ENCODE data around the gene OR4D11.
"Not testable (repeated sequence)": the region's sequence is repeated elsewhere in the genome, so short reads cannot be mapped to it uniquely, and the experiment has no call there.

Gene OR4D11

DNA sequence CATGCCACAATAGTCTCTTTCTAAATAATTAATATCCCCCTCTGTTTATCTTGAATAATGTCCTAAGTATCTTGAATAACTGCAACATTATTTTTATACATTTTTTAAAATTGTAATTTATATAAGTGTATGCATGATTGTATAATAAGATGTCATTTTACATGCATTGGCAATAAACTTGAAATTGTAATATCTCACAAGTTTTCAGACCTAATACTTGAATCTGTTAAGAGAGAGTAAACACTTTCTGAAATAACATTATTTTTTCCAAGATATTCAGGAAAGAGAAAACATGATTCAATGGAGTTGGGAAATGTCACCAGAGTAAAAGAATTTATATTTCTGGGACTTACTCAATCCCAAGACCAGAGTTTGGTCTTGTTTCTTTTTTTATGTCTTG lies at the start of gene OR4D11:
TSS of gene OR4D11 (plus strand) at position 301 of the 400 bp plus-strand sequence. CDS start at position 301, 0 bp downstream.
- DNase-seq (ENCODE audit: low spot score) = no peak

GRCh38 chr11:59456661-59457060 lies 46.7 kb upstream of the OR4D11 start, which contains the start of gene OR4D6:
TSS of gene OR4D6 (plus strand) at chr11:59456961. CDS start at chr11:59456961, 0 bp downstream.
- no peak for DNase-seq (ENCODE audit: low spot score)

DNA sequence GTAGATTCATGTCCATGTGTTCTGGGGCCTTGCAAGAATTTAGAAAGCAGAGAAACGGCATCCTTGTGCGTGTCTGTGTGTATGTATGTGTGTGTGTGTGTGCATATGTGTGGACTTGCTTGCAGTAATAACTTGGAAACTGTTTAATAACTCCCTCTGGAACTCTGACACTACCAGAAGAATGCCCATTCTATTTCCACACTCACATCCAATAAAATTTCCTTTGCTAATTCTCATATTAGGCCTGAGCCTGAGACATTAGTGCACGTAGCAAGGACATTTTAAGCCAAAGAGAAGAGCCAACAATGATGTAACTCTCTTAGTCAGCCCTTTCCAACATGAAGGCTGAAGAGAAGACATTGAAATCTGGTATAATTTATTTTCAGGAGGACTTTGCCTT lies 43.5 kb upstream of the OR4D11 start:
- no peak for DNase-seq (ENCODE audit: low spot score)

- DNase-seq (ENCODE audit: low spot score) = peak; percentile 51
Measured at GRCh38 chr11:59463190-59463641, 40.2 kb upstream of the OR4D11 start.

DNA sequence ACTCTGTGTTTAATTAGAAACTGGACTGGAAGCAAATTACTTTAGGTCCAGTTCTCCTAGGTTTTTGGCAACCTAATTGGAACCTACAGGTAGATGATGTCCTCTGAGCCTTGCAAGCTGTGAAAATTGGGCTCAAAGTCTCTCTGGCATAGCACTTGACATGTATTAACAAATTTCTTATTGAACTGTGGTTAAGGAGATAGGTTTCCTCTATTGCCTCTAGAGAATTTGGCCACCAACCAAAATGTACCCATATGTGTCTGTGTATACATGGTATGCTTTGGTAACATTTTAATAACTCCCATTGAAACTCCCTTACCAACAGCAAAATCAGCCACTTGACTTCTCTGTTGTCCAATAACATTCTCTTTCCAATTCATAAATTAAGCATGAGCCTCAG lies 30.4 kb upstream of the OR4D11 start, which contains the start of gene OR4D10:
TSS of gene OR4D10 (plus strand) at position 301 of the 400 bp plus-strand sequence. CDS start 4,115 bp downstream, outside the sequence.
- no peak for DNase-seq (ENCODE audit: low spot score)

- no peak for DNase-seq (ENCODE audit: low spot score)
Measured at GRCh38 chr11:59475176-59475575, 28.2 kb upstream of the OR4D11 start.

DNA sequence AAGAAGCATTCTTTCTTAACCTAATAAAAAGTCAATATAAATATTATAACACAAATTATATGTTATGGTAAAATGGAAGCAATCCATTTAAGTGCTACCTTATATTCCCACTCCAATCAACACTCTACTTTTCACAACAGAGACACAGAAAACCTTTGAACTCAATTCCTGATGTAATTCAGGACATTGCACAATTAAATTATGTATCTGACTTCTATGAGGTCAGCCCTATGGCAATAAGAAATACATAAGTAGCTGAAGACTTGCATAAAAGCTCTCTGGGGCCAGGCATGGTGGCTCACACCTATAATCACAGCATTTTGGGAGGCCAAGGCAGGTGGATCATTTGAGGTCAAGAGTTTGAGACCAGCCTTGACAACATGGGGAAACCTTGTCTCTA lies 23.5 kb upstream of the OR4D11 start:
- DNase-seq (ENCODE audit: low spot score) = no peak

DNA sequence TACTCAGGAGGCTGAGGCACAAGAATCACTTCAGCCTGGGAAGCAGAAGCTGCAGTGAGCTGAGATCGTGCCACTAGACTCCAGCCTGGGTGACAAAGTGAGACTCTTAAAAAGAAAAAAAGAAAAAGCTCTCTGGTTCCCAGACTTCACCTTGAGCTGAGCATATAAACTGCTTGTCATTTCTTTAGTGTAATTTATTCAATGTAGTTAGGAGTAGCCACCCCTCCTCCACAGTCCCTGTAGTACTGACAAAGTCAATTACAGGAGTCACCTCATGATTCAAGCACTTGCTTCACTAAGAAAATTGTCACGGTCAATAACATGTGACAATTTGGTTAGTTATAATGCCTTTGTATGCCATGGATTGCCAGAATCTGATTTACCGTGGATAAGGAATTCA lies 23.0 kb upstream of the OR4D11 start:
- no peak for DNase-seq (ENCODE audit: low spot score)

GRCh38 chr11:59501931-59502330 lies 1.4 kb upstream of the OR4D11 start:
- DNase-seq (ENCODE audit: low spot score) = no peak

DNA sequence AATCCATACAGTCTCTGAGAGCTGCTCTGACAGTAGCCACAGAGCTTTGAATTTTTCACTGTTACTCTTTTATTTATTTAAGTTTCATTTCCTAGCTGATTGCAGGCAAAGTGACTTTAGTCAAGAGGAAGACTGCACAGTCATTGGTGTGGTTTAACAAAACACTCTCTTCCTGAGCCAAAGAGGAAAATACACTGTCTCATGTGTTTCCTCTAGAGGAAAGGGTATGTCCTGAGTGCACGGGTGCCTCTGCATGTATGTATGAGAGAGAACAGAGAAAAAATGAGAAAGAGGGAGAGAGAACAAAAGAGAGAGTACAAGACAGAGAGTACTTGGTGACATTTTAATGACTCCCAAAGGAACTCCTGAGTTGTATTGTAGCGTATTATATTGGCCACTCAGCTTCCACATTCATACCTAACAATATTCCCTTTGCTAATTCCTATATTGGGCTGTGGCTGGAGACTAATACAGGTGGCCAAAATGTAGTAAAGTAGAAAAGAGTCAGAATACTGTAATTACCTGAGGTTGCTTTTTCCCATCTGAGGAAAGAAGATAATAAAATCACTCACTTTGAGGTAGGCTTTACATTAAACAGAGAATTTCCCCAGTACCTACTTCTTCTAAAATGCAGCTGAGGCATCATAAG lies 7.7 kb downstream of the OR4D11 start, which contains the start of gene OR4D9:
TSS of gene OR4D9 (plus strand) at position 599 of the 649 bp plus-strand sequence. CDS start 3,374 bp downstream, outside the sequence.
- DNase-seq (ENCODE audit: low spot score) = no peak

- no peak for DNase-seq (ENCODE audit: low spot score)
Measured at GRCh38 chr11:59511675-59512074, 8.3 kb downstream of the OR4D11 start.

- not testable (repeated sequence) for DNase-seq (ENCODE audit: low spot score)
Measured at GRCh38 chr11:59520139-59520538, 16.8 kb downstream of the OR4D11 start.

- no peak for DNase-seq (ENCODE audit: low spot score)
Measured at GRCh38 chr11:59520741-59521140, 17.4 kb downstream of the OR4D11 start.

DNA sequence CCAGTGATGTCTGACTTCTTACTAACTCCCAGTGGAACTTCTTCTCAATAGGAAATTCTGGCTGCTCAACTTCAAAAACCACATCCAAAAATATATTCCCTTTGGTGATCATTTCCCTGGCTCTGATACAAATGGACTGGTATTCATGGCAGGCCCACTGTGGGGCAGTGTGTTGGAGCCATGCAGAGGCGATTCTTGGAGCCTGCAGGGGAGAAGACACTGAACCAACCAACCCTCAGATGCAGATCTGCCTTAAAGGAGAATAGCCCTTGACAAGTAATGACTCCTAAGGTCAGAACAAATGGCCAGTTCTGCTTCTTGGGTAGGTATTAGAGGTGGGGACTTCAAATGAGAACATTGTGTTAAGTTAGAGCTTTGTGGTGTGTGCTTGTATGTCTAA lies 20.2 kb downstream of the OR4D11 start:
- DNase-seq (ENCODE audit: low spot score) = peak; percentile 22

- DNase-seq (ENCODE audit: low spot score) = no peak
Measured at GRCh38 chr11:59528711-59529110, 25.3 kb downstream of the OR4D11 start.

DNA sequence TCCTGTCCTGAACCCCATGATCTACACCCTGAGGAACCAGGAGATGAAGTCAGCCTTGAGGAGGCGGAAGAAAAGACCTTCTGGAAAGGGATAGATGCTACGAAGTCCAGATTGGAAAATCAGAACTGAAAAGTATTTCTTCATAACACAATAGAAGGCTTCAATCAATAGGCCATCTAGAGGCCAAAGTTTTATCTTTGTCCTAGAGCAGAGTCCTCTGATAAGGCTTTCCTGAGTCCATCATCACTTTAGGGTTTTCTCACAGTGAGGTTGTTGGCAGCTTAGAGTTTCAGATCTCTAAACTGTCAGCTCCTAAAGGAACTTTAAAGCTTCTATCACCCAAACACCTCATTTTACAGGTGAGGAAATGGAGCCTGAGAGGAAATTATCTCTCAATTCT lies 29.2 kb downstream of the OR4D11 start:
- DNase-seq (ENCODE audit: low spot score) = no peak

- DNase-seq (ENCODE audit: low spot score) = no peak
Measured at GRCh38 chr11:59534676-59535075, 31.3 kb downstream of the OR4D11 start.

DNA sequence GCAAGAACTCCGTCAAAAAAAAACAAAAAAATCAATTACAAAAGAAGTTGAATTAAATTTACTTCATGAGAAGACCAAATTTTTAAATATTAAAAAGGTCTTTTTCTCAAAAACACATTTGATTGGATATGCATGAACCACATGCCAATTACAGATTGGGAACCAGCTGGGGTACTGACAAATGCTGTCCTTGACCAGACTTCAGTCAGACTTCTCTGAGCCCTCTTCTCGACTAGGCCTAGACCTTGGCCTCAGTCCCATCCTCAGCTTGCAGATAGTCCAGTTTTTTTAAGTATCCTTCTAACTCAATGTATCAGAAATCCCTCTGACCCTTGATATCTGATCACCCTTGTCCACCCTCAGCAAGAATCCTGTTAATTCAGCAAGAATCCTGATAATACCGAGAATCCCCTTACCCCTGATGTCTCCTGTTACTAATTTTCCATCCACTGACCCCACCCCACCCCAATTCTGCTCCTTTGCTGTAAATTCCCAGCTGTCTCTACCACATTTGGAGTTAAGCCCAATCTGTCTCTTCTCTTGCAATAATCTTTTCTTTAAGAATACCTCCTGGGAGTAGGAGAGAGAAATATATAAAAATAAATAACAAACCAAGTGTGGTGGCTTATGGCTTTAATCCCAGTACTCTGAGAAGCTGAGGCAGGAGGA lies 38.9 kb downstream of the OR4D11 start:
- no peak for DNase-seq (ENCODE audit: low spot score)

DNA sequence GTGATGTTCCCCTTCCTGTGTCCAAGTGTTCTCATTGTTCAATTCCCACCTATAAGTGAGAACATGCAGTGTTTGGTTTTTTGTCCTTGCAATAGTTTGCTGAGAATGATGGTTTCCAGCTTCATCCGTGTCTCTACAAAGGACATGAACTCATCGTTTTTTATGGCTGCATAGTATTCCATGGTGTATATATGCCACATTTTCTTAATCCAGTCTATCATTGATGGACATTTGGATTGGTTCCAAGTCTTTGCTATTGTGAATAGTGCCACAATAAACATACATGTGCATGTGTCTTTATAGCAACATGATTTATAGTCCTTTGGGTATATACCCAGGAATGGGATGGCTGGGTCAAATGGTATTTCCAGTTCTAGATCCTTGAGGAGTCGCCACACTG lies 40.3 kb downstream of the OR4D11 start:
- DNase-seq (ENCODE audit: low spot score) = not testable (repeated sequence)

- no peak for DNase-seq (ENCODE audit: low spot score)
Measured at GRCh38 chr11:59544869-59545178, 41.4 kb downstream of the OR4D11 start.

- peak; percentile 99 for DNase-seq (ENCODE audit: low spot score)
Measured at GRCh38 chr11:59545179-59546020, 42.0 kb downstream of the OR4D11 start.

DNA sequence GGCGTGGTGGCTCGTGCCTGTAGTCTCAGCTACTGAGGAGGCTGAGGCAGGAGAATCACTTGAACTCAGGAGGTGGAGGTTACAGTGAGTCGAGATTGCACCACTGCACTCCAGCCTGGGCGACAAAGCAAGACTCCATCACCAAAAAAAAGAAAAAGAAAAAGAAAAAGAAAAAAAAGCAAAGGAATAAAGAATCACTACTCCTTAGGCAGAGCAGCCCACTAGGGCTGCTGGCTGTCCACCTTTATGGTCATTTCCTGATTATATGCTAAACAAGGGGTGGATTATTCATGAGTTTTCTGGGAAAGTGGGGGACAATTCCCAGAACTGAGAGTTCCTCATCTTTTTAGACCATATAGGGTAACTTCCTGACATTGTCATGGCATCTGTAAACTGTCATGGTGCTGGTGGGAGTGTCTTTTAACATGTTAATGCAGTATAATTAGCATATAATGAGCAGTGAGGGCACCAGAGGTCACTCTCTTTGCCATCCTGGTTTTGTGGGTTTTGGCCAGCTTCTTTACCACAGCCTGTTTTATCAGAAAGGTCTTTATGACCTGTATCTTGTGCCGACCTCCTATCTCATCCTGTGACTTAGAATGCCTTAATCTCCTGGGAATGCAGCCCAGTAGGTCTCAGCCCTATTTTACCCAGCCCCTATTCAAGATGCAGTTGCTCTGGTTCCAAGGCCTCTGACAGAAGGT lies 44.4 kb downstream of the OR4D11 start:
- peak; percentile 92 for DNase-seq (ENCODE audit: low spot score)
